HEK293 (cell line): ENCODE measurements around the gene HESX1.

Source experiments
- CTCF ChIA-PET: fragments of 350-600 bp; formaldehyde crosslinking; extraction: SDS; loops from one replicate; lab custom pipeline; 2021; ENCODE audit warnings: antibody characterized with exemption; lab: Yijun Ruan, JAX
- POLR2A ChIA-PET: fragments of 300-600 bp; formaldehyde crosslinking; extraction: SDS; loops from one replicate; lab custom pipeline; 2020; ENCODE audit warnings: antibody characterized with exemption, inconsistent platforms; lab: Yijun Ruan, JAX
- H3K27ac ChIP-seq: fragments of 200-500 bp; sonication (Bioruptor generic); 2 replicates; pipeline ENCODE4 v1.5.1; 2014; ENCODE audit warnings: low read depth, low read length, control low read depth, inconsistent platforms; ENCODE audit errors: extremely low read depth
- H3K36me3 ChIP-seq, 2 experiments: fragments of 200-500 bp in 1 of 2; sonication (Bioruptor generic) in 1 of 2; 1 replicate in 1 of 2; 2 replicates in 1 of 2; pipeline ENCODE4 v1.5.1; 2014 to 2017; ENCODE audit warnings: inconsistent platforms in 2 of 2, low read length in 2 of 2; ENCODE audit not compliant: control insufficient read depth in 2 of 2, insufficient read depth in 1 of 2
- H3K4me1 ChIP-seq: fragments of 200-500 bp; sonication (Bioruptor generic); 2 replicates; pipeline ENCODE4 v1.5.1; 2014; ENCODE audit warnings: mild to moderate bottlenecking, low read length, inconsistent platforms; ENCODE audit not compliant: control insufficient read depth, insufficient read depth
- H3K4me3 ChIP-seq: 2 replicates; pipeline ENCODE4 v1.5.1; 2011; ENCODE audit warnings: low read depth, mild to moderate bottlenecking, control low read depth, low read length, moderate library complexity
- H3K9me3 ChIP-seq: fragments of 200-500 bp; sonication (Bioruptor generic); 2 replicates; pipeline ENCODE4 v1.5.1; 2014; ENCODE audit warnings: low read depth, low read length, inconsistent platforms; ENCODE audit not compliant: control insufficient read depth, insufficient read depth
- EGR2 ChIP-seq: fragments of 450-650 bp; formaldehyde crosslinking; IDR thresholded peaks from 2 replicates; pipeline ENCODE4 v1.5.1; 2016; ENCODE audit warnings: low read depth, missing biosample characterization, missing genetic modification characterization
- GLI4 ChIP-seq: fragments of 450-650 bp; formaldehyde crosslinking; IDR thresholded peaks from 2 replicates; pipeline ENCODE4 v1.5.1; 2016; ENCODE audit warnings: missing biosample characterization, missing genetic modification characterization
- GLIS2 ChIP-seq: fragments of 450-650 bp; formaldehyde crosslinking; IDR thresholded peaks from 2 replicates; pipeline ENCODE4 v1.5.1; 2016; ENCODE audit warnings: missing biosample characterization, missing genetic modification characterization
- HOXA7 ChIP-seq: sonication (generic); formaldehyde crosslinking; IDR thresholded peaks from 2 replicates; pipeline ENCODE4 v1.8.1; 2022; ENCODE audit warnings: missing genetic modification reagents, borderline replicate concordance
- KLF9 ChIP-seq: fragments of 450-650 bp; formaldehyde crosslinking; IDR thresholded peaks from 2 replicates; pipeline ENCODE4 v1.5.1; 2016; ENCODE audit warnings: missing biosample characterization, missing genetic modification characterization, low read depth
- ZBTB8A ChIP-seq: fragments of 450-650 bp; formaldehyde crosslinking; IDR thresholded peaks from 2 replicates; pipeline ENCODE4 v1.5.1; 2016; ENCODE audit warnings: missing biosample characterization, missing genetic modification characterization
- ZNF10 ChIP-seq: fragments of 450-650 bp; formaldehyde crosslinking; IDR thresholded peaks from 2 replicates; pipeline ENCODE4 v1.5.1; 2017; ENCODE audit warnings: missing biosample characterization, missing genetic modification characterization
- ZNF140 ChIP-seq: fragments of 450-650 bp; formaldehyde crosslinking; IDR thresholded peaks from 2 replicates; pipeline ENCODE4 v1.5.1; 2016; ENCODE audit warnings: missing biosample characterization, missing genetic modification characterization
- ZNF157 ChIP-seq: fragments of 450-650 bp; formaldehyde crosslinking; IDR thresholded peaks from 2 replicates; pipeline ENCODE4 v1.5.1; 2016; ENCODE audit warnings: missing biosample characterization, missing genetic modification characterization
- ZNF184 ChIP-seq: fragments of 450-650 bp; IDR thresholded peaks from 2 replicates; pipeline ENCODE4 v1.5.1; 2018; ENCODE audit warnings: missing biosample characterization, mild to moderate bottlenecking, missing genetic modification characterization
- ZNF211 ChIP-seq: fragments of 450-650 bp; formaldehyde crosslinking; IDR thresholded peaks from 2 replicates; pipeline ENCODE4 v1.5.1; 2016; ENCODE audit warnings: low read depth, missing biosample characterization, missing genetic modification characterization
- ZNF24 ChIP-seq: fragments of 450-650 bp; formaldehyde crosslinking; IDR thresholded peaks from 2 replicates; pipeline ENCODE4 v1.5.1; 2016; ENCODE audit warnings: missing biosample characterization, missing genetic modification characterization
- ZNF473 ChIP-seq: fragments of 450-650 bp; formaldehyde crosslinking; IDR thresholded peaks from 2 replicates; pipeline ENCODE4 v1.5.1; 2017; ENCODE audit warnings: missing biosample characterization, missing genetic modification characterization
- ZNF670 ChIP-seq: fragments of 450-650 bp; formaldehyde crosslinking; IDR thresholded peaks from 2 replicates; pipeline ENCODE4 v1.5.1; 2016; ENCODE audit warnings: missing biosample characterization, missing genetic modification characterization, low read depth
- ZNF747 ChIP-seq: fragments of 450-650 bp; formaldehyde crosslinking; IDR thresholded peaks from 2 replicates; pipeline ENCODE4 v1.5.1; 2016; ENCODE audit warnings: missing biosample characterization, missing genetic modification characterization
- ZNF830 ChIP-seq: fragments of 450-650 bp; IDR thresholded peaks from 2 replicates; pipeline ENCODE4 v1.5.0; 2018; ENCODE audit warnings: missing biosample characterization, missing genetic modification characterization, low read depth, mild to moderate bottlenecking, moderate library complexity
- TF ChIP-seq, protein P1 (sequence below): fragments of 450-650 bp; formaldehyde crosslinking; IDR thresholded peaks from 2 replicates; pipeline ENCODE4 v1.5.1; 2016; ENCODE audit warnings: missing biosample characterization, missing genetic modification characterization, borderline replicate concordance
- TF ChIP-seq, protein P2 (sequence below): fragments of 450-650 bp; formaldehyde crosslinking; IDR thresholded peaks from 2 replicates; pipeline ENCODE4 v1.5.1; 2016; ENCODE audit warnings: missing biosample characterization, missing genetic modification characterization
- TF ChIP-seq, protein P3 (sequence below): fragments of 450-650 bp; formaldehyde crosslinking; IDR thresholded peaks from 2 replicates; pipeline ENCODE4 v1.5.1; 2017; ENCODE audit warnings: missing biosample characterization, missing genetic modification characterization
- TF ChIP-seq, protein P4 (sequence below): fragments of 450-650 bp; formaldehyde crosslinking; optimal IDR thresholded peaks from 2 replicates; pipeline ENCODE3; 2016; ENCODE audit warnings: missing biosample characterization, mild to moderate bottlenecking, missing genetic modification characterization

Gene HESX1

DNA sequence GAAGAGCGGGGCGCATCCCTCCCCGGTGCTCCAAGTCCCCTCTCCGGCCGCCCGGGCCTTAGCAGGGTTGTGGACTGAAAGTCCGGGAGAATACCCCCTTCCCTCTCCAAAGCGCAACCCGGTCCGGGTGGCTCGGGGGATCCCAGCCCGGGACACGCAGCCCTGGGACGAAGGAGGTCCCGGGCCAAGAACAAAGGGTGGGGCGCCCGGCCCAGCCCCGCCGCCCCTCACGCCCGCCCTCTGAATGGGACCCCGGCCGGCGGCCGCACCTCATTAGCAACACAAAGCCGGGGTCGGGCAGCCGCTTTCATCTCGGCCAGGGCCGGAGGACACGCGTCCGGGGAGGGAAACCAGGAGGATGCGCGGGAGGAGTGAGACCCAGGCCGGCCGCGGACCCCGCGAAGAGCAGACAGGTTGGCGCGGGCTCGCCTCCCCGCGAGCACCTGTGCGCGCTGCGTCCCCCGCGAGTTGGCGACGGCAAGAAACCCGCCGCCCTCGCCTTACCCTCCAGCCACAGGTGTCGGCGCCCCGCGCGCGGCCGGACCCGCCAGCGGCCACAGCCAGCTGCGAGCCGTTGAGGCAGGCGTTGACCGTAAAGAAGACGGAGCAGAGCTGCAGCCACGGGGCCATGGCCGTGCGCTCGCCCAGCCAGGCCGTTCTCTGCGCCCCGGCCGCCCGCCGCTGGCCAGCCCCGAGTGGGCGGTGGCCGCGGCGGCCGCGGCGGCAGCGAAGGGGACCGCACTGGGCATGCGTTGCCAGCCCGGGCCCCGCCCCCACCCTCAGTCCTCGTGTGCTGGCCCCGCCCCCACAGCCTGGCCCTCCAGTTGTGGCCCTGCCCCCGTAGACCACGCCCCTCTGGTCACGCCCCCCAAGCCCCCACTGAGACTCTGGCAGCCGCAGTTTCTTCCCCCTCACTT, 34.9 kb downstream of the HESX1 start, which contains the start of gene IL17RD (continued):
- TF ChIP-seq, protein P1, sequence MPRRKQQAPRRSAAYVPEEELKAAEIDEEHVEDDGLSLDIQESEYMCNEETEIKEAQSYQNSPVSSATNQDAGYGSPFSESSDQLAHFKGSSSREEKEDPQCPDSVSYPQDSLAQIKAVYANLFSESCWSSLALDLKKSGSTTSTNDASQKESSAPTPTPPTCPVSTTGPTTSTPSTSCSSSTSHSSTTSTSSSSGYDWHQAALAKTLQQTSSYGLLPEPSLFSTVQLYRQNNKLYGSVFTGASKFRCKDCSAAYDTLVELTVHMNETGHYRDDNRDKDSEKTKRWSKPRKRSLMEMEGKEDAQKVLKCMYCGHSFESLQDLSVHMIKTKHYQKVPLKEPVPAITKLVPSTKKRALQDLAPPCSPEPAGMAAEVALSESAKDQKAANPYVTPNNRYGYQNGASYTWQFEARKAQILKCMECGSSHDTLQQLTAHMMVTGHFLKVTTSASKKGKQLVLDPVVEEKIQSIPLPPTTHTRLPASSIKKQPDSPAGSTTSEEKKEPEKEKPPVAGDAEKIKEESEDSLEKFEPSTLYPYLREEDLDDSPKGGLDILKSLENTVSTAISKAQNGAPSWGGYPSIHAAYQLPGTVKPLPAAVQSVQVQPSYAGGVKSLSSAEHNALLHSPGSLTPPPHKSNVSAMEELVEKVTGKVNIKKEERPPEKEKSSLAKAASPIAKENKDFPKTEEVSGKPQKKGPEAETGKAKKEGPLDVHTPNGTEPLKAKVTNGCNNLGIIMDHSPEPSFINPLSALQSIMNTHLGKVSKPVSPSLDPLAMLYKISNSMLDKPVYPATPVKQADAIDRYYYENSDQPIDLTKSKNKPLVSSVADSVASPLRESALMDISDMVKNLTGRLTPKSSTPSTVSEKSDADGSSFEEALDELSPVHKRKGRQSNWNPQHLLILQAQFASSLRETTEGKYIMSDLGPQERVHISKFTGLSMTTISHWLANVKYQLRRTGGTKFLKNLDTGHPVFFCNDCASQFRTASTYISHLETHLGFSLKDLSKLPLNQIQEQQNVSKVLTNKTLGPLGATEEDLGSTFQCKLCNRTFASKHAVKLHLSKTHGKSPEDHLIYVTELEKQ (tag by site-specific recombination): no peak
- TF ChIP-seq ZNF670 (tag by site-specific recombination): no peak
- peak; percentile 83 for TF ChIP-seq KLF9 (tag by site-specific recombination)

DNA sequence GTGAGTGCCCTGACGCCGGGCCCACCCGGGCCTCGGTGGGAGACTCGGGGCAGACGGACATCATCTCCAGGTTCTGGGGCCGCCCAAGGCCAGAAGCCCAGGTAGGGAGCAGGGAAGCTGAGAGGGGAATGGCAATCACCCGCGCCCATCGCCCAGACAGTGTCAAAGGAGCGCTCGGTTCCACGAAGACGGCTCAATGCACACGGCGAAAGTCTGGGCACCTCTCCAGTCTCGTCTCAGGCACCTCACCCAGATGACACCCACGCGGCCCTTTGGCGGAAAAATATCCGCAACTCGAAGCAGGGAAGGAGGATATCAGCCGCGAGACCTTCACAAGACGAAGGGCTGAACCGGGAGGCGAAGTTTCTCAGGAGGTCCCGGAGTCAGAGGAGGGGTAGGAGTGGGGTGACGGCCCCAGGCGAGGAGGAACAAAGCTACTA, 35.5 kb downstream of the HESX1 start:
- POLR2A ChIA-PET: no interaction called here
- Histone ChIP-seq H3K4me3 (peak overlapping the region; percentile 75), H3K27ac (no peak overlapping the region; the same call in 1 of the 2 replicates), H3K36me3 (no peaks in the 10 kb centered on the region), H3K9me3 (no peaks in the 10 kb centered on the region), H3K4me1 (peaks cover 4% of the 10 kb centered on the region; the same call in 1 of the 2 replicates)
- CTCF ChIA-PET: no interaction called here
- TF ChIP-seq KLF9 (tag by site-specific recombination): no peak
- peak; percentile 6; the same call in 1 of the 2 replicates for TF ChIP-seq ZBTB8A (tag by site-specific recombination)
- TF ChIP-seq, all 188 proteins: peak for 1

DNA sequence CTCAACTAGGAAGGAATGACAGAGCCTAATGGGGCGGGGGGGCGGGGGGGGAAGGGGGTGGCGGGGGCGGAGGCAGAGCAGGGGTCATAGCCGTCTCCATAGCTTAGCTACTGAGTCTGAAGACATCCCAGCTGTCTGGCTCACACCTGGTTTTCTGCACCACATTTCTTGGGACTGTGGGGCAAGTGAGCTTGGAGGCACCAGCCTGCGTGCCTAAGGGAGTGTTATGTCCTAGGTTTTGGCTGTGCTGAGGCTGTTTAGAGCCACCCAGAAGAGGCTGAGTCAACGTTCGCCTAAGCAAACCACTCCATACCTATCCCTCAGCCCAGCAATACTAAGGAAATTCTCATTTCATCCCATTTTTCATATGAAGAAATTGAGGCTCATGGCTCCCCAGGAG, 36.0 kb downstream of the HESX1 start:
- CTCF ChIA-PET: interaction anchor here (0.6 kb wide), 1 partner anchor 168 kb away, joined by 3 read pairs; no protein-coding TSS in a partner anchor
- Histone ChIP-seq H3K4me3 (no peak overlapping the region), H3K9me3 (no peaks in the 10 kb centered on the region), H3K4me1 (peaks cover 4% of the 10 kb centered on the region; the same call in 1 of the 2 replicates), H3K27ac (no peak overlapping the region), H3K36me3 (no peaks in the 10 kb centered on the region)
- POLR2A ChIA-PET: no interaction called here
- TF ChIP-seq ZNF184 (tag by site-specific recombination) (no peak), GLI4 (no peak), ZNF10 (tag by site-specific recombination) (no peak), EGR2 (tag by site-specific recombination) (no peak), ZNF473 (no peak), ZNF157 (no peak), ZNF830 (tag by site-specific recombination) (no peak), ZNF747 (tag by site-specific recombination) (no peak), ZNF24 (no peak), ZNF140 (tag by site-specific recombination) (no peak), ZNF211 (tag by site-specific recombination) (no peak), HOXA7 (CRISPR knock-in tag) (no peak), GLIS2 (tag by site-specific recombination) (no peak)
- TF ChIP-seq, protein P2, sequence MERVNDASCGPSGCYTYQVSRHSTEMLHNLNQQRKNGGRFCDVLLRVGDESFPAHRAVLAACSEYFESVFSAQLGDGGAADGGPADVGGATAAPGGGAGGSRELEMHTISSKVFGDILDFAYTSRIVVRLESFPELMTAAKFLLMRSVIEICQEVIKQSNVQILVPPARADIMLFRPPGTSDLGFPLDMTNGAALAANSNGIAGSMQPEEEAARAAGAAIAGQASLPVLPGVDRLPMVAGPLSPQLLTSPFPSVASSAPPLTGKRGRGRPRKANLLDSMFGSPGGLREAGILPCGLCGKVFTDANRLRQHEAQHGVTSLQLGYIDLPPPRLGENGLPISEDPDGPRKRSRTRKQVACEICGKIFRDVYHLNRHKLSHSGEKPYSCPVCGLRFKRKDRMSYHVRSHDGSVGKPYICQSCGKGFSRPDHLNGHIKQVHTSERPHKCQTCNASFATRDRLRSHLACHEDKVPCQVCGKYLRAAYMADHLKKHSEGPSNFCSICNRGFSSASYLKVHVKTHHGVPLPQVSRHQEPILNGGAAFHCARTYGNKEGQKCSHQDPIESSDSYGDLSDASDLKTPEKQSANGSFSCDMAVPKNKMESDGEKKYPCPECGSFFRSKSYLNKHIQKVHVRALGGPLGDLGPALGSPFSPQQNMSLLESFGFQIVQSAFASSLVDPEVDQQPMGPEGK (tag by site-specific recombination): no peak
- TF ChIP-seq, protein P3, sequence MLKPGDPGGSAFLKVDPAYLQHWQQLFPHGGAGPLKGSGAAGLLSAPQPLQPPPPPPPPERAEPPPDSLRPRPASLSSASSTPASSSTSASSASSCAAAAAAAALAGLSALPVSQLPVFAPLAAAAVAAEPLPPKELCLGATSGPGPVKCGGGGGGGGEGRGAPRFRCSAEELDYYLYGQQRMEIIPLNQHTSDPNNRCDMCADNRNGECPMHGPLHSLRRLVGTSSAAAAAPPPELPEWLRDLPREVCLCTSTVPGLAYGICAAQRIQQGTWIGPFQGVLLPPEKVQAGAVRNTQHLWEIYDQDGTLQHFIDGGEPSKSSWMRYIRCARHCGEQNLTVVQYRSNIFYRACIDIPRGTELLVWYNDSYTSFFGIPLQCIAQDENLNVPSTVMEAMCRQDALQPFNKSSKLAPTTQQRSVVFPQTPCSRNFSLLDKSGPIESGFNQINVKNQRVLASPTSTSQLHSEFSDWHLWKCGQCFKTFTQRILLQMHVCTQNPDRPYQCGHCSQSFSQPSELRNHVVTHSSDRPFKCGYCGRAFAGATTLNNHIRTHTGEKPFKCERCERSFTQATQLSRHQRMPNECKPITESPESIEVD (tag by site-specific recombination): no peak
- TF ChIP-seq, protein P4, sequence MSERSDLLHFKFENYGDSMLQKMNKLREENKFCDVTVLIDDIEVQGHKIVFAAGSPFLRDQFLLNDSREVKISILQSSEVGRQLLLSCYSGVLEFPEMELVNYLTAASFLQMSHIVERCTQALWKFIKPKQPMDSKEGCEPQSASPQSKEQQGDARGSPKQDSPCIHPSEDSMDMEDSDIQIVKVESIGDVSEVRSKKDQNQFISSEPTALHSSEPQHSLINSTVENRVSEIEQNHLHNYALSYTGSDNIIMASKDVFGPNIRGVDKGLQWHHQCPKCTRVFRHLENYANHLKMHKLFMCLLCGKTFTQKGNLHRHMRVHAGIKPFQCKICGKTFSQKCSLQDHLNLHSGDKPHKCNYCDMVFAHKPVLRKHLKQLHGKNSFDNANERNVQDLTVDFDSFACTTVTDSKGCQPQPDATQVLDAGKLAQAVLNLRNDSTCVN: no peak
